Tibial artery (tissue), 4 donors: Measurements from ENCODE around the gene VARS1.

ENCODE experiments used
- DNase-seq, 2 donors: peaks; one replicate each; pipeline ENCODE4 v3.0.0-alpha.2; 2019
- H3K27ac ChIP-seq, 2 donors: fragments of 200-600 bp; sonication (generic) in 1 of 2; 1 replicate in 1 of 2; 2 replicates in 1 of 2; pipeline ENCODE4 v1.5.1; 2018 to 2019; ENCODE audit warnings: mild to moderate bottlenecking in 1 of 2
- H3K27me3 ChIP-seq, 2 donors: fragments of 200-600 bp; sonication (generic) in 1 of 2; one replicate each; pipeline versions ENCODE4 v1.5.1 to v1.6.0; 2016 to 2019
- H3K36me3 ChIP-seq, 3 donors: fragments of 200-600 bp; sonication (generic) in 2 of 3; one replicate each; pipeline ENCODE4 v1.5.1; 2016 to 2019; ENCODE audit warnings: mild to moderate bottlenecking in 2 of 3
- H3K4me1 ChIP-seq, 4 donors: fragments of 200-600 bp; sonication (generic) in 2 of 4; 1 replicate in 3 of 4; 2 replicates in 1 of 4; pipeline ENCODE4 v1.5.1; 2016 to 2019
- H3K4me3 ChIP-seq, 2 donors: fragments of 200-600 bp; sonication (generic) in 1 of 2; 1 replicate in 1 of 2; 2 replicates in 1 of 2; pipeline ENCODE4 v1.5.1; 2018 to 2019; ENCODE audit warnings: mild to moderate bottlenecking in 2 of 2
- H3K9me3 ChIP-seq, 3 donors: fragments of 200-600 bp; sonication (generic) in 1 of 3; one replicate each; pipeline ENCODE4 v1.5.1; 2016 to 2019
- intact Hi-C: fragments of 100-400 bp; cut with DNase I; formaldehyde crosslinking; loops from one replicate; pipeline ENCODE4 v1.15.0; 2023; ENCODE audit warnings: low total_unique reads
- TF ChIP-seq, protein P1 (sequence below), 2 experiments: fragments of 200-600 bp in 1 of 2; fragments of 450-650 bp in 1 of 2; IDR thresholded peaks; one replicate each; pipeline ENCODE4 v1.5.1; 2017 to 2019; ENCODE audit warnings: antibody characterized with exemption in 2 of 2, mild to moderate bottlenecking in 1 of 2, moderate library complexity in 1 of 2

The VARS1 gene

DNA sequence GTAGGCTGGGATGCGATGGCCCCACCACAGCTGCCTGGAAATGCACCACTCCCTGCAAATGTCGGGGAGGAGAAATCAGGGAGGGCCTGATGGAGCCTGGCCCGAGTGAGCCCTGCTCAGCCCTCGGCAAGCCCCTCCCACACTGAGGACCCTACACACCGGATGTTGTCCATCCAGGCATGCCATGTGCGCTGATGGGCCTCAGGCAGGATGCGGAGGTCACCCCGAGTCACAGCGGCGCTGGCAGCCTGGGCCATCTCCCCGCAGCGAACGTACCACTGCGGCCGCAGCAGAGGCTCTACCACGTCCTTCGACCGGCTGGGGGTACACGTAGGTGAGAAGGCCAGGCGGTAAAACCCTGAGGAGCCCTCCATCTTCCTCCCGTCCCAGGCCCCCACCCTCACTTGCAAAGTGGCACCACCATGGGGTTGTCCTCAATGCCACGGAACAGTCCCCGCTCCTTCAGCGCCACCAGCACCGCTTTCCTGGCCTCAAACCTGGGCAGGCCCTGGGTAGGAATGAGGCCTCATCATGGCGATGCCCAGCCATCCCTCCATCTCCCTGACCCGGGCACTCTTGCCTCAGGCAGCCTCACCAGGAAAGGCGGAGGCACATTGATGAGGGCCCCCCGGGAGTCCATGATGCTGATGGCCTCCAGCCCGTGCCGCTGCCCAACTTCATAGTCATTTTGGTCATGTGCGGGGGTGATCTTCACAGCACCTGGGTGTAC is 13.3 kb downstream of the VARS1 start:
- DNase-seq, result no peak
- TF ChIP-seq, protein P1, sequence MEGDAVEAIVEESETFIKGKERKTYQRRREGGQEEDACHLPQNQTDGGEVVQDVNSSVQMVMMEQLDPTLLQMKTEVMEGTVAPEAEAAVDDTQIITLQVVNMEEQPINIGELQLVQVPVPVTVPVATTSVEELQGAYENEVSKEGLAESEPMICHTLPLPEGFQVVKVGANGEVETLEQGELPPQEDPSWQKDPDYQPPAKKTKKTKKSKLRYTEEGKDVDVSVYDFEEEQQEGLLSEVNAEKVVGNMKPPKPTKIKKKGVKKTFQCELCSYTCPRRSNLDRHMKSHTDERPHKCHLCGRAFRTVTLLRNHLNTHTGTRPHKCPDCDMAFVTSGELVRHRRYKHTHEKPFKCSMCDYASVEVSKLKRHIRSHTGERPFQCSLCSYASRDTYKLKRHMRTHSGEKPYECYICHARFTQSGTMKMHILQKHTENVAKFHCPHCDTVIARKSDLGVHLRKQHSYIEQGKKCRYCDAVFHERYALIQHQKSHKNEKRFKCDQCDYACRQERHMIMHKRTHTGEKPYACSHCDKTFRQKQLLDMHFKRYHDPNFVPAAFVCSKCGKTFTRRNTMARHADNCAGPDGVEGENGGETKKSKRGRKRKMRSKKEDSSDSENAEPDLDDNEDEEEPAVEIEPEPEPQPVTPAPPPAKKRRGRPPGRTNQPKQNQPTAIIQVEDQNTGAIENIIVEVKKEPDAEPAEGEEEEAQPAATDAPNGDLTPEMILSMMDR (IDR thresholded peaks at IDR 0.05), result no peak
- Histone ChIP-seq H3K27ac (no peak overlapping the region), H3K36me3 (peaks cover 54 to 82% (median 79%) of the 10 kb centered on the region in 3 donors), H3K9me3 (no peaks in the 10 kb centered on the region), H3K4me1 (peaks cover 0 to 3% (median 1%) of the 10 kb centered on the region in 4 donors), H3K4me3 (no peak overlapping the region), H3K27me3 (no peaks in the 10 kb centered on the region)
- intact Hi-C loops, result no loop called here

DNA sequence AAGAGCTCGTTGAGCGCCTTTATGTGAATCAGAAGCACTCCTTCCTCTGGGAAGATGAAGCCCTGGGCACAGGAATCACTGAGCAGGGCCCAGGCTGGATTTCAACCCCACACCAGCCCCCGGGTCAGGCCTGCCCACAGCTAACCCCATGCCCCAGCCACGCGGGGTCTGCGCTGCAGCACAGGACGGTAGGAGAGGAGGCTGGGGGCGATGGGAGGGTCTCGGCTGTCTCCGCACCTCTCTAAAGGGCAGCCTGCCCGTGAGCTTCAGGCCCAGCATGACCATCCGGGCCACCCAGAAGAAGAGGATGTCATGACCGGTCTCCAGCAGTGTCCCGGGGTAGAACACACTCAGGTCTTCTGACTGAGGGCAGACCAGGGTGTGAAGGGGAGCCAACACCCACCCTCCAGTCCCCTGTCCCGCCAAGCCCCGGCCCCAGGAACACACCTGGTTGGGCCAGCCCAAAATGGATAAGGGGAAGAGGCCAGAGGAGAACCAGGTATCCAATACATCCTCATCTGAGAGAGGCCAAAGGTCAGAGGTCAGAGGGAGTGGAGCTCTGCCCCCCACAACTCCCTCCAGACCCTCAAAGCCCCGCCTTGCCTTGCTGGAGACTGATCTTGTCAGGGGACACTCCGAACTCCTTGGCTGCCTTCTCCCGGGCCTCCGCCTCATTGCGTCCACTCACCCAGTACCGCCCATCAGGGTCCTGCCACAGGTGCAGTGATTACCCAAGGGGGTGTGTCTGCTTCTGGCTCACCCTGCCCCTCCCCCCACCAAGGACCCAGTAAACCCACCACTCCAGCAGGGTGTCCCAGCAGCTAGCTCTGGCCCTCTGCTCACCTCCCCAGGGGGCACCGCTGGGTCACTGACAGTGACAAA is 14.1 kb downstream of the VARS1 start:
- DNase-seq, result no peak
- Histone ChIP-seq H3K27ac (no peak overlapping the region), H3K27me3 (no peaks in the 10 kb centered on the region), H3K36me3 (peaks cover 52 to 80% (median 79%) of the 10 kb centered on the region in 3 donors), H3K9me3 (no peaks in the 10 kb centered on the region), H3K4me1 (peaks cover 0 to 11% (median 8%) of the 10 kb centered on the region in 4 donors), H3K4me3 (no peak overlapping the region)
- intact Hi-C loops, result no loop called here
- TF ChIP-seq, protein P1 (IDR thresholded peaks at IDR 0.05), result no peak

DNA sequence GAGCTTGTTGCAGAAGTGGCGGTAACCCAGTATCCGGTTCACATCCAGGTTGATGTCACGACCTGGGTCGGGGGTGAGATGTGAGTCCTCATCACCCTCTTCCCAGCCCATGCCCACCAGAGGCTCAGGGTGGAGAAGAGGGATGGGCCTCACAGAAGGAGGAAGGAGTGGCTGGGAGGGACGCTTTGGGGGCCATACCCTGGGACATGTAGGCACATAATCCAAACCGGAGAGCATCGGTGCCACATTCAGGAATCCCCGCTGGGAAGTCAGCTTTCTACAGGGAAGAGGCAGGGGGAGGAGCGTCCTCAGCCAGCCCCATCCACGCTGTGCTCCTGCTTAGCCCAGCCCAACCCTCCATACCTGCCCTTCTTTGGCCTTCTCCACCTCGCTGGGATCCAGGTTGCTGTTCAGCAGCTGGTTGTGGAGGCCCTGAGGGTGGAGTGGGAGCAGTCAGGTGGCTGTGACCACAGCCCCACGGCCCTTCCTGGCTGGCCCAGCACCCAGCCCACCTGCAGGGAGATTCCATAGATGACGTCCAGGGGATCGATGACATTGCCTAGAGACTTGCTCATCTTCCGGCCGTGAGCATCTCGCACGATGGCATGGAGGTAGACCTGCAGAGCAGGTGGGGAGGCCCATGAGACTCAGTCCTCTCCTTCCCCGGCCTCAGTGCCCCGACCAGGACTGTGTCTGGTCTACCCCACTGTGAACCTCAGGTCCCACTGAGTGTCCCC is 14.9 kb downstream of the VARS1 start:
- H3K4me1 ChIP-seq, result peaks cover 0 to 12% (median 8%) of the 10 kb centered on the region in 4 donors
- intact Hi-C loops, result no loop called here
- no peak overlapping the region for H3K4me3 ChIP-seq
- DNase-seq, result no peak
- peaks cover 52 to 78% (median 77%) of the 10 kb centered on the region in 3 donors for H3K36me3 ChIP-seq
- no peaks in the 10 kb centered on the region for H3K9me3 ChIP-seq
- no peaks in the 10 kb centered on the region for H3K27me3 ChIP-seq
- H3K27ac ChIP-seq, result no peak overlapping the region
- TF ChIP-seq, protein P1 (IDR thresholded peaks at IDR 0.05), result no peak

DNA sequence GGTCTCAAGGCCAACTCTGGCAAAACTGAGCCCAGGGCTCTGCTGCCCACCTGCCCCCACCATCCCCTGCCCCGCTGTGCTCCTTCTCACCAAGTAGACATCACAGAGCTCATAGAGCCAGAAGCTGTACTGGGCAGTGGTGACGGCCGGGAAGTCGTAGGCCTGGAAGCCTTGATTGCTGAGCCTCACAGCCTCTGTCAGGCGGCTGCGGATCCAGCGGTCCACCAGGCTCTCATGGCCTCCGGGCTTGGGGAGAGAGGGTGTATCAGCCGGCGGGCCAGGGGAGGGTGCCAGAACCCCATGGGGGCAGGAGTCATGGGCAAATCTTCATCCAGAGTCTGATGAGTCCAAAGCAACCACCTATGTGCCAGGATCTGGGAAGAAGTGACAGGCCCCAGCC is 15.6 kb downstream of the VARS1 start:
- intact Hi-C loops, result no loop called here
- TF ChIP-seq, protein P1 (IDR thresholded peaks at IDR 0.05), result no peak
- Histone ChIP-seq H3K27ac (no peak overlapping the region), H3K4me1 (peaks cover 0 to 12% (median 8%) of the 10 kb centered on the region in 4 donors), H3K9me3 (no peaks in the 10 kb centered on the region), H3K4me3 (no peak overlapping the region), H3K27me3 (no peaks in the 10 kb centered on the region), H3K36me3 (peaks cover 44 to 70% (median 69%) of the 10 kb centered on the region in 3 donors)
- DNase-seq, result no peak
